GM15510 (cell line): Measurements from ENCODE around the gene PATE4.
A peak's percentile ranks its signal among the peaks of the same experiment; 100 is the strongest.

ENCODE experiments used
- POLR2A ChIP-seq: IDR thresholded peaks from 3 replicates; pipeline ENCODE4 v1.6.1; 2011; ENCODE audit warnings: borderline replicate concordance; ENCODE audit not compliant: insufficient read length; ENCODE audit errors: extremely low read depth

Gene PATE4

GRCh38 chr11:125874556-125875124 is 41.5 kb downstream of the PATE4 start:
- no peak for TF ChIP-seq POLR2A

GRCh38 chr11:125881291-125881690 is 48.2 kb downstream of the PATE4 start:
- TF ChIP-seq POLR2A, result no peak

GRCh38 chr11:125883375-125883774 is 50.3 kb downstream of the PATE4 start:
- no peak for TF ChIP-seq POLR2A

- peak; percentile 50 for TF ChIP-seq POLR2A
These were observed 53.9 kb downstream of the PATE4 start for GRCh38 chr11:125886997-125887372.

GRCh38 chr11:125887373-125888324 is 54.5 kb downstream of the PATE4 start, which contains the start of gene HYLS1:
TSS of gene HYLS1 (plus strand) at chr11:125887668. CDS start at chr11:125899369, 11,701 bp downstream.
- peak; percentile 76 for TF ChIP-seq POLR2A
